IPS-18a (cell line): ENCODE data around the gene IL1RAP.

Experiments
- H3K27ac ChIP-seq: one replicate; pipeline ENCODE4 v1.5.1; 2013; ENCODE audit warnings: low read length
- H3K27me3 ChIP-seq: one replicate; pipeline ENCODE4 v1.6.1; 2013; ENCODE audit warnings: mild to moderate bottlenecking, low read length; ENCODE audit not compliant: control insufficient read depth, insufficient read depth
- H3K36me3 ChIP-seq: one replicate; pipeline ENCODE4 v1.6.1; 2013; ENCODE audit warnings: low read depth, low read length; ENCODE audit not compliant: control insufficient read depth
- H3K4me1 ChIP-seq: one replicate; pipeline ENCODE4 v1.6.1; 2013; ENCODE audit warnings: low read depth, low read length; ENCODE audit not compliant: control insufficient read depth
- H3K4me3 ChIP-seq: one replicate; pipeline ENCODE4 v1.5.1; 2013; ENCODE audit warnings: low read length
- H3K9ac ChIP-seq: one replicate; pipeline ENCODE4 v1.6.1; 2013; ENCODE audit warnings: mild to moderate bottlenecking, low read length, moderate library complexity
- H3K9me3 ChIP-seq: one replicate; pipeline ENCODE4 v1.6.1; 2013; ENCODE audit warnings: low read depth, low read length; ENCODE audit not compliant: control insufficient read depth

The IL1RAP gene

GRCh38 chr3:190495354-190495753 is 18.5 kb upstream of the IL1RAP start:
- H3K36me3 ChIP-seq: no peaks in the 10 kb centered on the region
- no peaks in the 10 kb centered on the region for H3K27me3 ChIP-seq
- no peak overlapping the region for H3K27ac ChIP-seq
- no peak overlapping the region for H3K4me3 ChIP-seq
- H3K9me3 ChIP-seq: no peaks in the 10 kb centered on the region
- H3K4me1 ChIP-seq: no peaks in the 10 kb centered on the region
- no peak overlapping the region for H3K9ac ChIP-seq

GRCh38 chr3:190495796-190496195 is 18.1 kb upstream of the IL1RAP start:
- Histone ChIP-seq H3K27me3 (no peaks in the 10 kb centered on the region), H3K36me3 (no peaks in the 10 kb centered on the region), H3K4me1 (no peaks in the 10 kb centered on the region), H3K9ac (no peak overlapping the region), H3K9me3 (no peaks in the 10 kb centered on the region), H3K27ac (no peak overlapping the region), H3K4me3 (no peak overlapping the region)

GRCh38 chr3:190496859-190497258 is 17.0 kb upstream of the IL1RAP start:
- no peaks in the 10 kb centered on the region for H3K27me3 ChIP-seq
- H3K9ac ChIP-seq: no peak overlapping the region
- no peak overlapping the region for H3K4me3 ChIP-seq
- H3K9me3 ChIP-seq: no peaks in the 10 kb centered on the region
- H3K36me3 ChIP-seq: no peaks in the 10 kb centered on the region
- H3K4me1 ChIP-seq: no peaks in the 10 kb centered on the region
- no peak overlapping the region for H3K27ac ChIP-seq

GRCh38 chr3:190497811-190498210 is 16.1 kb upstream of the IL1RAP start:
- Histone ChIP-seq H3K36me3 (no peaks in the 10 kb centered on the region), H3K27ac (no peak overlapping the region), H3K9me3 (no peaks in the 10 kb centered on the region), H3K9ac (no peak overlapping the region), H3K4me3 (no peak overlapping the region), H3K4me1 (no peaks in the 10 kb centered on the region), H3K27me3 (no peaks in the 10 kb centered on the region)

GRCh38 chr3:190498293-190498692 is 15.6 kb upstream of the IL1RAP start:
- Histone ChIP-seq H3K36me3 (no peaks in the 10 kb centered on the region), H3K9ac (no peak overlapping the region)

GRCh38 chr3:190499122-190499521 is 14.8 kb upstream of the IL1RAP start:
- Histone ChIP-seq H3K27me3 (no peaks in the 10 kb centered on the region), H3K36me3 (no peaks in the 10 kb centered on the region), H3K4me1 (no peaks in the 10 kb centered on the region), H3K4me3 (no peak overlapping the region), H3K27ac (no peak overlapping the region), H3K9ac (no peak overlapping the region), H3K9me3 (no peaks in the 10 kb centered on the region)

More at GRCh38 chr3:190498293-190498692, 15.6 kb upstream of the IL1RAP start:
- H3K4me3 ChIP-seq: no peak overlapping the region
- H3K27me3 ChIP-seq: no peaks in the 10 kb centered on the region
- no peaks in the 10 kb centered on the region for H3K4me1 ChIP-seq
- H3K9me3 ChIP-seq: no peaks in the 10 kb centered on the region
- H3K27ac ChIP-seq: no peak overlapping the region

GRCh38 chr3:190502946-190503345 is 10.9 kb upstream of the IL1RAP start:
- no peaks in the 10 kb centered on the region for H3K36me3 ChIP-seq
- no peaks in the 10 kb centered on the region for H3K27me3 ChIP-seq
- no peaks in the 10 kb centered on the region for H3K4me1 ChIP-seq
- H3K4me3 ChIP-seq: no peak overlapping the region
- H3K27ac ChIP-seq: no peak overlapping the region
- no peak overlapping the region for H3K9ac ChIP-seq
- no peaks in the 10 kb centered on the region for H3K9me3 ChIP-seq

GRCh38 chr3:190504354-190505125 is 9.3 kb upstream of the IL1RAP start:
- H3K9me3 ChIP-seq: no peaks in the 10 kb centered on the region
- no peak overlapping the region for H3K9ac ChIP-seq
- no peaks in the 10 kb centered on the region for H3K27me3 ChIP-seq
- H3K36me3 ChIP-seq: no peaks in the 10 kb centered on the region
- no peak overlapping the region for H3K4me3 ChIP-seq
- H3K4me1 ChIP-seq: no peaks in the 10 kb centered on the region
- H3K27ac ChIP-seq: no peak overlapping the region

GRCh38 chr3:190505381-190506003 is 8.4 kb upstream of the IL1RAP start:
- peaks cover 4% of the 10 kb centered on the region for H3K27me3 ChIP-seq
- H3K27ac ChIP-seq: no peak overlapping the region

GRCh38 chr3:190506271-190506670 is 7.6 kb upstream of the IL1RAP start:
- Histone ChIP-seq H3K9me3 (no peaks in the 10 kb centered on the region), H3K27me3 (peaks cover 7% of the 10 kb centered on the region), H3K36me3 (no peaks in the 10 kb centered on the region), H3K4me1 (no peaks in the 10 kb centered on the region), H3K27ac (no peak overlapping the region), H3K9ac (no peak overlapping the region), H3K4me3 (no peak overlapping the region)

More at GRCh38 chr3:190505381-190506003, 8.4 kb upstream of the IL1RAP start:
- Histone ChIP-seq H3K36me3 (no peaks in the 10 kb centered on the region), H3K9me3 (no peaks in the 10 kb centered on the region), H3K4me1 (no peaks in the 10 kb centered on the region), H3K9ac (no peak overlapping the region), H3K4me3 (no peak overlapping the region)

GRCh38 chr3:190512666-190513065 is 1.2 kb upstream of the IL1RAP start:
- Histone ChIP-seq H3K9ac (no peak overlapping the region), H3K27me3 (peaks cover 51% of the 10 kb centered on the region), H3K27ac (no peak overlapping the region), H3K36me3 (no peaks in the 10 kb centered on the region), H3K9me3 (no peaks in the 10 kb centered on the region), H3K4me3 (no peak overlapping the region), H3K4me1 (no peaks in the 10 kb centered on the region)
